ENCODE data around the gene GRK4.

Gene GRK4

DNA sequence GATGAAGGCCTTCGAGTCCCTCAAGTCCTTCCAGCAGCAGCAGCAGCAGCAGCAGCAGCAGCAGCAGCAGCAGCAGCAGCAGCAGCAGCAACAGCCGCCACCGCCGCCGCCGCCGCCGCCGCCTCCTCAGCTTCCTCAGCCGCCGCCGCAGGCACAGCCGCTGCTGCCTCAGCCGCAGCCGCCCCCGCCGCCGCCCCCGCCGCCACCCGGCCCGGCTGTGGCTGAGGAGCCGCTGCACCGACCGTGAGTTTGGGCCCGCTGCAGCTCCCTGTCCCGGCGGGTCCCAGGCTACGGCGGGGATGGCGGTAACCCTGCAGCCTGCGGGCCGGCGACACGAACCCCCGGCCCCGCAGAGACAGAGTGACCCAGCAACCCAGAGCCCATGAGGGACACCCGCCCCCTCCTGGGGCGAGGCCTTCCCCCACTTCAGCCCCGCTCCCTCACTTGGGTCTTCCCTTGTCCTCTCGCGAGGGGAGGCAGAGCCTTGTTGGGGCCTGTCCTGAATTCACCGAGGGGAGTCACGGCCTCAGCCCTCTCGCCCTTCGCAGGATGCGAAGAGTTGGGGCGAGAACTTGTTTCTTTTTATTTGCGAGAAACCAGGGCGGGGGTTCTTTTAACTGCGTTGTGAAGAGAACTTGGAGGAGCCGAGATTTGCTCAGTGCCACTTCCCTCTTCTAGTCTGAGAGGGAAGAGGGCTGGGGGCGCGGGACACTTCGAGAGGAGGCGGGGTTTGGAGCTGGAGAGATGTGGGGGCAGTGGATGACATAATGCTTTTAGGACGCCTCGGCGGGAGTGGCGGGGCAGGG lies 111.7 kb downstream of the GRK4 start:
- peak; percentile 39 for DNase-seq

DNA sequence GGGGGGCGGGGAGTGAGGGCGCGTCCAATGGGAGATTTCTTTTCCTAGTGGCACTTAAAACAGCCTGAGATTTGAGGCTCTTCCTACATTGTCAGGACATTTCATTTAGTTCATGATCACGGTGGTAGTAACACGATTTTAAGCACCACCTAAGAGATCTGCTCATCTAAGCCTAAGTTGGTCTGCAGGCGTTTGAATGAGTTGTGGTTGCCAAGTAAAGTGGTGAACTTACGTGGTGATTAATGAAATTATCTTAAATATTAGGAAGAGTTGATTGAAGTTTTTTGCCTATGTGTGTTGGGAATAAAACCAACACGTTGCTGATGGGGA lies 112.2 kb downstream of the GRK4 start:
- no peak for DNase-seq

DNA sequence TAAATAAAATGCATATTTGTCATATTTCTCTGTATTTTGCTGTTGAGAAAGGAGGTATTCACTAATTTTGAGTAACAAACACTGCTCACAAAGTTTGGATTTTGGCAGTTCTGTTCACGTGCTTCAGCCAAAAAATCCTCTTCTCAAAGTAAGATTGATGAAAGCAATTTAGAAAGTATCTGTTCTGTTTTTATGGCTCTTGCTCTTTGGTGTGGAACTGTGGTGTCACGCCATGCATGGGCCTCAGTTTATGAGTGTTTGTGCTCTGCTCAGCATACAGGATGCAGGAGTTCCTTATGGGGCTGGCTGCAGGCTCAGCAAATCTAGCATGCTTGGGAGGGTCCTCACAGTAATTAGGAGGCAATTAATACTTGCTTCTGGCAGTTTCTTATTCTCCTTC lies 114.4 kb downstream of the GRK4 start:
- no peak for DNase-seq

DNA sequence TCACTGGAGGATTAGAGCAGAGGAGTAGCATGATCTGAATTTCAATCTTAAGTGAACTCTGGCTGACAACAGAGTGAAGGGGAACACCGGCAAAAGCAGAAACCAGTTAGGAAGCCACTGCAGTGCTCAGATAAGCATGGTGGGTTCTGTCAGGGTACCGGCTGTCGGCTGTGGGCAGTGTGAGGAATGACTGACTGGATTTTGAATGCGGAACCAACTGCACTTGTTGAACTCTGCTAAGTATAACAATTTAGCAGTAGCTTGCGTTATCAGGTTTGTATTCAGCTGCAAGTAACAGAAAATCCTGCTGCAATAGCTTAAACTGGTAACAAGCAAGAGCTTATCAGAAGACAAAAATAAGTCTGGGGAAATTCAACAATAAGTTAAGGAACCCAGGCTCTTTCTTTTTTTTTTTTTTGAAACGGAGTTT lies 116.3 kb downstream of the GRK4 start:
- DNase-seq, result no peak

DNA sequence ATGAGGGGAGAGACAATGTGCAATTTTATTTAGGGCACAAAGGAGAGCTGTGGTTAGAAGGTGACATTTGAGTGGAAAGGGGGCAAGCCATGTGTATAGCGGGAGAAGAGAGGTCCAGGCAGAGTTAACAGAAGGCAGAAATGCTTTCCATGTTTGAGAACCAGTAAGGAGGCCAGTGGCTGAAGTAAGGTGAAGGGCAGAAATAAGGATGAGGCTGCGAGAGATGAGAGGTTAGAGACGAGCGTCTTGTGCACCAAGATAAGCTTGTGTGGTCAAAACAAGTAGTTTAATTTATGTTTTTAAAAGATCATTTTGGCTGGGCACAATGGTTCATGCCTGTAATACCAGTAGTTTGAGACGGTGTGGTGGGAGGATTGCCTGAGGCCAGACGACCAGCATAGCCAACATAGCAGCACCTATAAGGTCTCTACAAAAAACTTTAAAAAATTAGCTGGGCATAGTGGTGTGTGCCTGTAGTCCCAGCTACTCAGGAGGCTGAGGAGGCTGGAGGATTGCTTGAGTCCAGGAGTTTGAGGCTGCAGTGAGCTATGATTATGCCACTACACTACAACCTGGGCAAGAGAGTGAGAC lies 119.6 kb downstream of the GRK4 start:
- DNase-seq, result no peak

DNA sequence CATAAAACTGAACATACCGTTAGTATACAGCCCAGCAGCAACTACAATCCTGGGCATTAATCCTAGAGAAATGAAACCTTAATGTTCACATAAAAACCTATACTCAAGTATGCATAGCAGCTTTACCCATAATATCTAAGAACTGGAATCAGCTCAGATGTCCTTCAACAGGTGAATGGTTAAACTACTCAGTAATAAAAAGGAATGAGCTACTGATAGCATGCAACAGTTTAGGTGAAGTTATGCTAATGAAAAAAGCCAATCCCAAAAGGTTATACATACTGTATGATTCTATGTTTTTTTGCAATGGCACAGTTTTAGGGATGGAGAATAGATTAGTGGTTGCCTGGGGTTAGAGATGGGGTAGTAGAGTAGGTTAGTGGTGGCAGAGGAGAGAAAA lies 120.4 kb downstream of the GRK4 start:
- no peak for DNase-seq

DNA sequence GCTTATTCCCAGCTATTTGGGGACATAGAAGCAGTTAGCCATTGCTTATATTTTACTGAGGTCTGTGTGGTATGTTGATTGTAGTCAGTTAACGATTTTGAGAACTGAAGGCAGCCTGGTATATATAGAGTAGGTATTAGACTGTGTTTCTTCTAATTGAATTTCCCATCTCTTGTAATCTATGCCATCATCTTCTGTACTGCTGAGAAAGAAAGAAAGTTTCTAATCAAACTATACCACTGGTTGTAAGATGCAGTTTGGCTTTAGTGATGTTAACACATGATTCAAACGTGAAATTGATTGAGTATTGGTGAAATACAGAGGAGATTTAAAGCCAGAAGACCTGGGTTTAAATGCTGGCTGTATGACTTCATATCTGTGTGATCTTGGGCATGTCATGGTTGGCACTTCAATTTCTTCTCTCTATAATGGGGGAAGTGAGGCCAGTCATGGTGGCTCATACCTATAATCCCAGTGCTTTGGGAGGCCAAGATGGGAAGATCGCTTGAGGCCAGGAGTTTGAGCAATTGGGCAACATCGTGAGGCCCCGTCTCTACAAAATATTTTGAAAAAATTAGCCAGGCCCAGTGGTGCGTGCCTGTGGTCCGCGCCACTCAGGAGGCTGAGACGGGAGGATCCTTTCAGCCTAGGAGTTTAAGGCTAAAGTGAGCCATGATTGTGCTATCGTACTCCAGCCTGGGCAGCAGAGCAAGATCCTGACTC lies 122.7 kb downstream of the GRK4 start:
- no peak for DNase-seq

DNA sequence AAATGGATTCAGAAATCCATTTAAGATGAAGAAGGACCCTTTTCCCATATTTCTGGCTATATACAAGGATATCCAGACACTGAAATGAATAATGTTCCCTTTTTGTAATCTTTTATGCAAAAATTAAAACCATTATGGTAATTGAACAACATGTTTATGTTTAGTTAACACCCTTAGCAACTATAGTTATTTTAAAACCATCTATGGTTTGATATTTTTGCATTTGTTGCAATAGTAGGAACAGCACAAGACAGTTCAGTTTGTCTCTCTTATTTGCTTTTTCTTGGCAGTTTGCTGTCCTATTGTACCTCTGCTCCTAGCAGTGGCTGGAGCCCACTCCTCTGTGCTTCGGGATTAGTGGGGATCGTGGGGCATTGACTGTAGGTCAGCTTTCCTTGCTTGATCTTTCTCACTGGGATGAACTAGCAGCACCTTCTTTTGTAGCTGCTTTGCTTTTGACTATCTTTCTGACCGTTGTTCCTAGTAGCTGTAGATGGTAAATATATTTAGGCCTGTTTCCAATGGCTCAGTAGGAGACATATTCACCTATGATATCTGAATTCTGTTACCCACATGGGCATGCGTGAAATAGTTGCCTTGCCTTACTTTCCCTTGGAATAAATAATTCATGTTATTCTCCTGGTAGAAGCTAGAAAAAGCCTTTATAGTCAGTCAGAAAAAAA lies 123.9 kb downstream of the GRK4 start:
- no peak for DNase-seq

Measured in 8988T (cell line).